ENCODE results near the gene UGT1A5. TPM values are rescaled to one million over a fixed set of nuclear protein-coding genes. Genes with fewer than 3 reads are reported as not detected.

Gene UGT1A5
- total and polyA plus RNA-seq, 10 of the 15 experiments (the other 5 are each of a cell fraction or from before 2014, with no cell fraction given): not detected

DNA sequence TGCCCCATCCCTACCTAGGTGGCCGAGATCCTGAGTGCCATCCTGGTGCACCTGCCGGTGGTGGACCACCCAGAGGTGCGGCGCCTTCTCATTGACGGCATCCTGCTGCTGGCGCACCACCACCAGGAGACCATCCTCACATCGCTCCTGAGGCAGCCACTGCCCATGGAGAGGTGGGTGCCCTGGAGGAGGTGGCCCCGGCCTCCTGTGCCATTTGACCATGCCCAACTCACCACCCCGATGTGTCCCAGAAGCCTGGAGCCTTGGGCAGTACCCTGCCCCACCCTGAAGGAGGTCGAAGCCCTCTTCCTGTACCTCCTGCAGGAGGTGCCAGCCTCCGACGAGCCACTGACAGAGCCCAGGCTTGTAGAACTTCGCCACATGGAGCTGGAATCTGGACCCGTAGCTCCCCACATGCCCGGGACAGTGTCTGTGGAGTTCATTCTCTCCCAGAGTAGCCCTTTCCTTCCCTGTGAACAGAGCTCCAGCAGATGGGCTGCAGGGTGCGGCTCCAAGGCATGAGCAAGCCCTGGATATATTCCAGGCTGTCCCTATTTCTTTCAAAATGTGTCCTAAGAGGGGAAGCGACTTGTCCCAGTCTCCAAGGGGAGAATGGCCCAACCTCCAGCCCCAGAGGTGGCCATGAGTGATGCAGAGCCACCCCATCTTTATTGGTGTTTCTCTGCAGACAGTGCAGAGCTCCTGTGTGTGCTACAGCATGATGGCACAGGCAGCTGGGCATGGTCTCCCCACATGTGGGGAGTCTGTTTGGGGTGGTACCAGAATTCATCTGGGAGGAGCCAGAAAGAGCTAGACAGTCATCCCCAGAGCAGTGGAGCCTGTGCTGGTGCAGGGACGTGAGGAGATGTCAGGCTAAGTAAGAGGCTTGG, 107.4 kb downstream of the UGT1A5 start:
- Histone ChIP-seq H3K4me1 (ENCODE audit: control insufficient read depth, insufficient read depth, low read length) (no peaks in the 10 kb centered on the region), H3K4me2 (ENCODE audit: control insufficient read depth, insufficient read depth) (no peak overlapping the region), H3K4me3 (no peak overlapping the region), H3K27ac (ENCODE audit: control insufficient read depth, insufficient read depth) (no peak overlapping the region), H3K27me3 (replicated peaks in 1 of 2; ENCODE audit: control insufficient read depth in 2 of 2, insufficient read depth in 2 of 2, low read length in 1 of 2) (no peaks in the 10 kb centered on the region; a peak in 3 of 4 replicates), H3K9ac (ENCODE audit: control insufficient read depth, insufficient read depth, low read length) (no peak overlapping the region), H3K79me2 (ENCODE audit: control insufficient read depth, insufficient read depth, low read length) (no peaks in the 10 kb centered on the region), H3K36me3 (ENCODE audit: control insufficient read depth in 2 of 2, insufficient read depth in 2 of 2, low read length in 1 of 2) (no peaks in the 10 kb centered on the region), H3K9me3 (replicated peaks; ENCODE audit: control insufficient read depth, insufficient read depth, low read length) (no peaks in the 10 kb centered on the region), H4K20me1 (ENCODE audit: control insufficient read depth, insufficient read depth) (no peaks in the 10 kb centered on the region), H2AFZ (ENCODE audit: control insufficient read depth, low read depth, low read length) (no peak overlapping the region)
- 32% methylated on average over 18 of the region's 18 CpGs for WGBS (ENCODE audit: insufficient coverage, insufficient replicate concordance, low lambda C conversion rate, missing lambda C conversion rate)
- in situ Hi-C loops (cut with MboI) (no loop called here), intact Hi-C loops (cut with micrococcal nuclease; ENCODE audit: unreplicated experiment) (no loop called here)
- no TSS peak for BruUV-seq (replicated peaks)
- no peak for TF ChIP-seq KAT2A (conservative IDR thresholded peaks at IDR 0.05; ENCODE audit: control insufficient read depth, low read depth, low read length)
- no peak for TF ChIP-seq PAX5 (IDR thresholded peaks at IDR 0.05; ENCODE audit: borderline replicate concordance, low read depth, low read length)
- TF ChIP-seq NFYA (IDR thresholded peaks at IDR 0.05; ENCODE audit: borderline replicate concordance, low read depth, low read length): no peak
- no peak for TF ChIP-seq FOXK2 (IDR thresholded peaks at IDR 0.05)
- no peak for TF ChIP-seq NFXL1 (IDR thresholded peaks at IDR 0.05; ENCODE audit: borderline replicate concordance)
- TF ChIP-seq, protein P1, sequence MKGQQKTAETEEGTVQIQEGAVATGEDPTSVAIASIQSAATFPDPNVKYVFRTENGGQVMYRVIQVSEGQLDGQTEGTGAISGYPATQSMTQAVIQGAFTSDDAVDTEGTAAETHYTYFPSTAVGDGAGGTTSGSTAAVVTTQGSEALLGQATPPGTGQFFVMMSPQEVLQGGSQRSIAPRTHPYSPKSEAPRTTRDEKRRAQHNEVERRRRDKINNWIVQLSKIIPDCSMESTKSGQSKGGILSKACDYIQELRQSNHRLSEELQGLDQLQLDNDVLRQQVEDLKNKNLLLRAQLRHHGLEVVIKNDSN (IDR thresholded peaks at IDR 0.05; ENCODE audit: borderline replicate concordance, extremely low read length, insufficient read depth, low read depth, low read length): no peak
- ChIA-PET RAD21 (ENCODE audit: unreplicated experiment) (no interaction called here), POLR2A (no interaction called here), CTCF (interaction anchor here (0.5 kb wide), 1 partner anchor 23 kb away, joined by 3 read pairs; no protein-coding TSS in a partner anchor), SMC1A (ENCODE audit: uncharacterized antibody, unreplicated experiment) (interaction anchor here (1.0 kb wide), 1 partner anchor 9 kb away, joined by 3 read pairs; no protein-coding TSS in a partner anchor)
- no peak for ATAC-seq
- FAIRE-seq: no peak
- no peak for DNase-seq (ENCODE audit: low read depth, low spot score)

All from GM12878 (cell line).